Stomach (tissue), 4 donors: ENCODE data around the gene ZDHHC20.

Experiments
- CTCF ChIP-seq, 7 experiments: fragments of 450-650 bp in 4 of 7; fragments of 200-600 bp in 3 of 7; sonication (generic) in 3 of 7; IDR thresholded peaks; one replicate each; pipeline ENCODE4 v1.5.1; 2016 to 2019; ENCODE audit warnings: antibody characterized with exemption in 7 of 7, control low read depth in 2 of 7, mild to moderate bottlenecking in 1 of 7
- POLR2A ChIP-seq, 4 donors: fragments of 450-650 bp; IDR thresholded peaks; one replicate each; pipeline ENCODE4 v1.6.1; 2016; ENCODE audit warnings: antibody characterized with exemption in 4 of 4, control low read depth in 2 of 4, mild to moderate bottlenecking in 1 of 4, moderate library complexity in 1 of 4
- POLR2AphosphoS5 ChIP-seq, 3 donors: sonication (generic); formaldehyde crosslinking; IDR thresholded peaks; one replicate each; pipeline ENCODE4 v1.6.1; 2016; ENCODE audit warnings: antibody characterized with exemption in 3 of 3

DNA sequence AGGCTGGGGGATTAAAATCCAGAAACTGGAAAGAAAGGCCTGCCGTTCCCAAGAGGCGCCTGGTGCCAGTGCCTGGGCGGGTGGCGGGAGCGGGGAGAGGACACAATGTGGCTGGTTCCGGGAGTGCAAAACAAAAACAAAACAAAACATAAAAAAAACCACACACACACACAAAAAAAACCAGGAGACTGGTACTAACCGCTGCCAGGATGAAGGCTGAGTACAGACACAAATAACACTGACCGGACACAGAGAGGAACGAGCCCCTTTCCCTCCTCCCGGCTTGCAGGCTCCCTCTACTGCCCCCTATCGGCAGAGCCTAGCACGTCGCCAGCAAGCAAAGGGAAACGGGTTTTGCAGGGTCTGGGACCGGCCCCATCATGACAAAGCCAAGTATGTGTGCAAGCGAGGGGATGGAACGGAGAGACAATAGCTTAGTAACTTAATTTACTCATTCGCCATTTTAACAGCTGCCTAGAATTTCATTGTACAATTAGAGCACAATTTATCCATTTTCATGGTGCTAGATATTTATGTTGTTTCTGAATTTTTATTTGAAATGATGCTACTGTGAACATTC, 17.9 kb upstream of the ZDHHC20 start:
- TF ChIP-seq CTCF (IDR thresholded peaks at IDR 0.05) (peak in 6 of 7 experiments; percentile 58 to 96 (median 95)), POLR2A (IDR thresholded peaks at IDR 0.05) (no peak), POLR2AphosphoS5 (IDR thresholded peaks at IDR 0.05) (peak in 2 of 3 donors; percentile 50 to 66)
